Activated CD4-positive, alpha-beta T cell treated with anti-CD3 and anti-CD28 coated beads, Interleukin-2, amount 10 ng/mL, durations not matched to agents 7 days and 5 days (primary cell): Measurements from ENCODE around the gene SDR9C7. TPM values are rescaled to one million over a fixed set of nuclear protein-coding genes. Genes with fewer than 3 reads are reported as not detected.
"Not testable (repeated sequence)": the region's sequence is repeated elsewhere in the genome, so short reads cannot be mapped to it uniquely, and the experiment has no call there.

Experiments used
- CTCF ChIA-PET: fragments of 350-600 bp; sonication (Branson Sonifier 250); formaldehyde crosslinking; loops from one replicate; lab custom pipeline; 2021; ENCODE audit warnings: antibody characterized with exemption; lab: Charles Lee
- POLR2A ChIA-PET: fragments of 350-600 bp; sonication (Branson Sonifier 250); formaldehyde crosslinking; loops from one replicate; lab custom pipeline; 2021; ENCODE audit warnings: antibody characterized with exemption; lab: Charles Lee
- DNase-seq: peaks from one replicate; pipeline ENCODE4 v3.0.0-alpha.2; 2020
- H3K27ac Mint-ChIP-seq: one replicate; pipeline ENCODE4 v1.8.0; 2021; ENCODE audit warnings: mild to moderate bottlenecking, moderate library complexity, mixed read lengths
- H3K27me3 Mint-ChIP-seq: one replicate; pipeline ENCODE4 v1.8.0; 2021; ENCODE audit warnings: mixed read lengths
- H3K36me3 Mint-ChIP-seq: one replicate; pipeline ENCODE4 v1.8.0; 2021; ENCODE audit warnings: low read depth, mixed read lengths
- H3K4me1 Mint-ChIP-seq: one replicate; pipeline ENCODE4 v1.8.0; 2021; ENCODE audit warnings: mixed read lengths
- H3K4me3 Mint-ChIP-seq: one replicate; pipeline ENCODE4 v1.8.0; 2021; ENCODE audit warnings: mild to moderate bottlenecking, moderate library complexity, mixed read lengths
- H3K9me3 Mint-ChIP-seq: one replicate; pipeline ENCODE4 v1.8.0; 2021; ENCODE audit warnings: mixed read lengths
- total RNA-seq, 2 experiments: library from RNA; stranded (reverse); gene quantifications; one replicate each; pipeline ENCODE4 v1.2.3, GENCODE V29; 2021

Gene SDR9C7
- total RNA-seq, 2 experiments from 2014 or later: not detected

DNA sequence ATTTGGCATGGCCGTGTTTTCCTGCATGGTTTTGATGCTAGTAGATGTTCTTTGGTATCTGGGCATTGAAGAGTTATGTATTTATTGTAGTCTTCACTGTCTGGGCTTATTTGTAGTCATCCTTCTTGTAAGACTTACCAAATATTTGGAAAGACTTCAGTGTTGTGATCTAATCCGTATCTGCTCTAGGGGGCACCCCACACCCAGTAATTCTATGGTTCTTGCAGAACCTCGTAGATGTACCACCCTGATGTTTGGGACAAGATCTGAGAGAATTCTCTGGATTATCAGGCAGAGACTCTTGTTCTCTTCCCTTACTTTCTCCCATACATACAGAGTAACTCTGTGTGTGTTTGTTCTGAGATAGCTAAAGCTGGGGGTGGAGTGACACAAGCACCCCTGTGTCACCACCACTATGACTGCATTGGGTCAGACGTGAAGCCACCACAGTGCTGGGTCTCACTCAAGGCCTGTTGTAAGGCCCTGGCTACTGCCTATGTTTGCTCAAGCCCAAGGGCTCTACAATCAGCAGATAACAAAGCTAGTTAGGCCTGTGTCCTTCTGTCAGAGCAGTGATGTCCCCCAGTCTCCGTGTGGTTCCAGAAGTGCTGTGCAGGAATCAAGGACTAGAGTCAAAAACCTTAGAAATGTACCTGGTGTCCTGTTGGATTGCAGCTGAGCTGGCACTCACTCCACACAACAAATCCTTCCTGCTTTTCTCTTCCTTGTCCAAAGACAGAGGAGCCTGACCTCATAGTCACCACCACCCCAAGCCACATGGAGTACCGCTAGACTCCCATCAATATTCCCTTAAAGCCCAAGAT, 13.6 kb upstream of the SDR9C7 start:
- ChIA-PET CTCF (interaction anchor here (1.0 kb wide), 1 partner anchor 40 kb away, joined by 3 read pairs; no protein-coding TSS in a partner anchor), POLR2A (no interaction called here)
- no peaks in the 10 kb centered on the region for H3K9me3 Mint-ChIP-seq
- H3K4me3 Mint-ChIP-seq: no peak overlapping the region
- H3K36me3 Mint-ChIP-seq: no peaks in the 10 kb centered on the region
- H3K27me3 Mint-ChIP-seq: peaks cover 29% of the 10 kb centered on the region
- no peak for DNase-seq
- H3K27ac Mint-ChIP-seq: no peak overlapping the region
- H3K4me1 Mint-ChIP-seq: no peaks in the 10 kb centered on the region

DNA sequence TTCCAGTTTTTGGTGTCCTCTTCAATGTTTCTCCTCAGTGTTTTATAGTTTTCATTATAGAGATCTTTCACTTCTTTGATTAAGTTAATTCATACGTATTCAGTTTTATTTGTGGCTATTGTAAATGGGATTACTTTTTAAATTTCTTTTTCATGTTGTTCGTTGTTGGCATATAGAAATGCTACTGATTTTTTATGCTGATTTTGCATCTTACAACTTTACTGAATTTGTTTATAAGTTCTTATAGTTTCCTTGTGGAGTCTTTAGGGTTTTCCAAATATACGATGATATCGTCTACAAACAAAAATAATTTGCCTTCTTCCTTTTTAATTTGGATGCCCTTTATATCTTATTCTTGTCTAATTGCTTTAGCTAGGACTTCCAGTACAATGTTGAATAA, 9.7 kb upstream of the SDR9C7 start:
- ChIA-PET POLR2A (no interaction called here), CTCF (no interaction called here)
- Mint-ChIP-seq H3K4me3 (no peak overlapping the region), H3K36me3 (no peaks in the 10 kb centered on the region), H3K4me1 (peaks cover 6% of the 10 kb centered on the region), H3K27ac (no peak overlapping the region), H3K9me3 (no peaks in the 10 kb centered on the region), H3K27me3 (peaks cover 34% of the 10 kb centered on the region)
- no peak for DNase-seq

DNA sequence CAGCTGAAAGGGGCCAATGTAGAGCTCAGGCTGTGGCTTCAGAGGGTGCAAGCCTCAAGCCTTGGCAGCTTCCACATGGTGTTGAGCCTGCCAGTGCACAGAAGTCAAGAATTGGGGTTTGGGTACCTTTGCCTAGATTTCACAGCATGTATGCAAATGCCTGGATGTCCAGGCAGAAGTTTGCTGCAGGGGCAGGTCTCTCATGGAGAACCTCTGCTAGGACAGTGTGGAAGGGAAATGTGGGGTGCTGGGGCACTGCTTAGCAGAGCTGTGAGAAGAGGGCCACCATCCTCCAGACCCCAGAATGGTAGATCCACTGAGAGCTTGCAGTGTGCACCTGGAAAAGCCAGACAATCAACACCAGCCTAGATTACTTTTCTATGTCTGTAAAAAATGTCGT, 9.2 kb upstream of the SDR9C7 start:
- POLR2A ChIA-PET, H3K4me1 Mint-ChIP-seq, H3K9me3 Mint-ChIP-seq, H3K36me3 Mint-ChIP-seq, H3K4me3 Mint-ChIP-seq, DNase-seq, H3K27ac Mint-ChIP-seq: not testable (repeated sequence)
- CTCF ChIA-PET: interaction anchor here (0.5 kb wide), 1 partner anchor 641 kb away, joined by 3 read pairs; no protein-coding TSS in a partner anchor
- peaks cover 34% of the 10 kb centered on the region for H3K27me3 Mint-ChIP-seq

DNA sequence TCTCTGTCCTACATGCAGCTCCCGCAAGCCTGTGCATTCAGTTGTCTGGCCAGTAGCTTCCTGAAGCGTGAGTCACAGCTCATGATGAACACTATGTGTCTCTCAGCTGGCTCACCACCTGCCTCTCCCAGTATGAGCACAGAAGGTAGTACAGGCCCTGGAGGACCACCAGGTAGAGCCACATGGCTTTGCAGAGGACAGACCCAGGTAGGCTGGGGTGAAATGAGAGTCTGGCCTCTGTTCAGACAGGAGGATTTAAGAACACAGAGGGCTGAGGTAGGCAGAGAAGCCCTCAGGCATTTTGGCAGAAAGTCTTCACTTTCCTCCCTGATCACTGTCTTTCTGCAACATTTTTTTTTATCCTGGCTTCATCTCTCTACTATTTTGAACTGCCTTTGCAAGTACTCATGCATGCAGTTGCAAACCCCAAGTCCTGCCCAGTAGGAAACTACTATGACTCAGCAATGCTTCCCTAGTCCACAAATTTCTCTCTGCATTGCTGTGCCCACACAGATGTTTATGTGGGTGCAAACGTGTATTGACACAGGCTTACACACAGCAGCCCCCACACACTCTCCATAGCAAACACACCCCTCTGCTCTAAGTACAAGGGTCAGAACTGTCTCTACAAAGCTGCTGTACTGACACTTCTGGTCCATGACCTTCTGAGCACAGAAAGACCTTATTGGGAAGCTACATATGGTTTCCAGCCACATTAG, 7.2 kb upstream of the SDR9C7 start:
- ChIA-PET CTCF (no interaction called here), POLR2A (no interaction called here)
- Mint-ChIP-seq H3K27ac (no peak overlapping the region), H3K4me1 (peaks cover 6% of the 10 kb centered on the region), H3K9me3 (no peaks in the 10 kb centered on the region), H3K4me3 (no peak overlapping the region), H3K36me3 (no peaks in the 10 kb centered on the region), H3K27me3 (peaks cover 33% of the 10 kb centered on the region)
- no peak for DNase-seq

DNA sequence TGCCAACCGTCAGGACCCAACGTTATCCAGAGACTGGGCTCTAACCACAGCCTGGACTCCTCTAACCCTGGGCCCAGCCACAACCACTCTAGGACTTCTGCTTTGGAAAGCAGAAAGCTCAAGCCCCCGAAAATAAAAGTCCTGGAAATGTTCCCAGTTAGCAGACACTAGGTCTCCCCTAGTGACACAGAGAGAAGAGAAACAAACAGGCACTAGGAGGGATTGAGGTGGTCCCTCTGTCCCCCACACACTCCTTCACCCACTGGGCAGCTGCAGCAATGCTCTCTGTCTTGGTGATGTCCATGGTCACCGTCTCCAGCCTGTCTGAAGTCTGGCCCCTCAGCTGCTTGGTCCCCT, 6.7 kb upstream of the SDR9C7 start:
- H3K27me3 Mint-ChIP-seq: peaks cover 28% of the 10 kb centered on the region
- CTCF ChIA-PET, DNase-seq, H3K27ac Mint-ChIP-seq, POLR2A ChIA-PET, H3K9me3 Mint-ChIP-seq, H3K36me3 Mint-ChIP-seq, H3K4me1 Mint-ChIP-seq, H3K4me3 Mint-ChIP-seq: not testable (repeated sequence)

DNA sequence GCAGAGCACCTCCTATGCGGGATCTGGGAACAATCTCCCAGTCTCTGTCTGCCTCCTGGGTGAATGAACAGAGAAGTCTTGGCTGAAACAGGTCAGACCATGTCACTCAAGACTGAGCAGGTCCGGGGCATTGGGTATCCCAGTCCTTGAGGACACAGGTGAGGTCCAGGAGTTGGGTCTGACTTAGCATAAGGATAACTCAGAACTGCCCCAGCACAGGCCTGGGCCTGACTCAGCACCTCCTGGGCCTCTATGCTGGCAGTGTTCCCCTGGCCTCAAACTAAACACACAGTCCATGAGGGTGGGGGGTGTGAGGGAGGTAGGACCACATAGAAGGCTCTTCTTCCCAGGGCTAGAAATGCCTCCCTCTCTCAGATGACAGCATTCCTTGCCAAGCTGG, 1.5 kb upstream of the SDR9C7 start:
- Mint-ChIP-seq H3K4me3 (no peak overlapping the region), H3K9me3 (no peaks in the 10 kb centered on the region), H3K4me1 (peaks cover 7% of the 10 kb centered on the region), H3K27ac (no peak overlapping the region), H3K36me3 (no peaks in the 10 kb centered on the region), H3K27me3 (no peaks in the 10 kb centered on the region)
- DNase-seq: no peak
- CTCF ChIA-PET: no interaction called here
- POLR2A ChIA-PET: no interaction called here

DNA sequence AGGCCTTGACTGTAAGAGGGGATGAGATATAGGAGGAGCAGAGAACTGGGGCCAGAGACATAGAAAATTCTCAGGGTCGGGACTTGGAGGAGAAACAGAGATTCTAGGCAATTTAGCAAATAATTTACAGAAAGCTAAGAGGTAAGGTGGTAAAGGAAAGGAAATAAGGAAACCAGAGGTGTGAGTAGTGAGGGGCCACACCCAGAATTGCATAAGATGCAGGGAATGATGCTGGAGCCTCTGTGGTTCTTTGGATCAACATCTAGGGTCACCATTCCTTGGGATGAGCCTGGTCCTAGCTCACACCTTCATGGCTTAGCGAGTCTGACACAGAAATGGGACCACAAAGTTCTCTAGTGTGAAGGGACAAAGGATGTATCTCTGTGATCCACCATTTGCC, 949 bp upstream of the SDR9C7 start:
- no peak overlapping the region for H3K4me3 Mint-ChIP-seq
- H3K9me3 Mint-ChIP-seq: no peaks in the 10 kb centered on the region
- no peak for DNase-seq
- ChIA-PET CTCF (no interaction called here), POLR2A (no interaction called here)
- H3K27ac Mint-ChIP-seq: no peak overlapping the region
- H3K4me1 Mint-ChIP-seq: peaks cover 7% of the 10 kb centered on the region
- H3K36me3 Mint-ChIP-seq: no peaks in the 10 kb centered on the region
- H3K27me3 Mint-ChIP-seq: no peaks in the 10 kb centered on the region

DNA sequence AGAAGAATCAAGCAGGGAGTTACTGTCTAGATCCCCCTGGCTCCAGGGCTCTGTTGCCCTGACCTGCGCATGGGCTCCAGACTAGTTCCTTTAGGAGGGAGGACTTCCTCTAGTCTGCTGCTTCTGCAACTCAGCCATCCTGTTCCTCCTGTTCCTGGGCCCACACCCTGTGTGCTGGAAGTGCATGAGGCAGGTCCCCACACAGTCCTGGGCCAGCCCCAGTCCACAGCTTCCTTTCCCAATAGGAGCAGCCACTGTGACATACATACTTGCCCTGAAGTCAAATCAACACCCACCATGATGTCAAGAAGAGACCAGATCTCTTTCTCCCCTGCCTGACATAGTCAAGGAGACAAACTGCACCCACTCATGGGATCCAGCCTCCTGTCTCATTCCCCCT, 1.3 kb downstream of the SDR9C7 start:
- CTCF ChIA-PET: no interaction called here

DNA sequence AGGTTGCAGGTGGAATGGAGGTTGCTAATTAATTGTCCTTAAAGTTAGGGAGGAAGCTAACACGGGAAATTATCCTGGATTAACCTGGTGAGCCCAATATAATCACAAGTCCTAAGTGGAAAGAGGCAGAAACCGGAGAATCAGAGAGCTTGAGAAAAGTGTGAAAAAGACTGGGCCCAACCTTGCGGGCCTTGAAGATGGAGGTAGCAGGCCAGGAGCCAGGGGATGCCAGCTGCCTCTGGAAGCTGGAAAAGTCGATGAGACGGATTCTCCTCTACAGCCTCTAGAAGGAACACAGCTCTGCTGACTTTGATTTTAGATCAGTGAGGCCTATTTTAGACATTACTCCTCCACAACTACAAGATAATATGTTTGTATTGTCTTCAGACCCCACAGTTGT, 2.1 kb downstream of the SDR9C7 start:
- ChIA-PET POLR2A (no interaction called here), CTCF (no interaction called here)
- Mint-ChIP-seq H3K4me1 (peaks cover 10% of the 10 kb centered on the region), H3K9me3 (no peaks in the 10 kb centered on the region), H3K27me3 (no peaks in the 10 kb centered on the region), H3K4me3 (no peak overlapping the region), H3K27ac (no peak overlapping the region), H3K36me3 (no peaks in the 10 kb centered on the region)
- no peak for DNase-seq

More for the DNA sequence above, 1.3 kb downstream of the SDR9C7 start:
- no peak overlapping the region for H3K27ac Mint-ChIP-seq
- H3K9me3 Mint-ChIP-seq: no peaks in the 10 kb centered on the region
- peaks cover 10% of the 10 kb centered on the region for H3K4me1 Mint-ChIP-seq
- POLR2A ChIA-PET: no interaction called here
- no peaks in the 10 kb centered on the region for H3K27me3 Mint-ChIP-seq
- no peak overlapping the region for H3K4me3 Mint-ChIP-seq
- no peak for DNase-seq
- no peaks in the 10 kb centered on the region for H3K36me3 Mint-ChIP-seq

DNA sequence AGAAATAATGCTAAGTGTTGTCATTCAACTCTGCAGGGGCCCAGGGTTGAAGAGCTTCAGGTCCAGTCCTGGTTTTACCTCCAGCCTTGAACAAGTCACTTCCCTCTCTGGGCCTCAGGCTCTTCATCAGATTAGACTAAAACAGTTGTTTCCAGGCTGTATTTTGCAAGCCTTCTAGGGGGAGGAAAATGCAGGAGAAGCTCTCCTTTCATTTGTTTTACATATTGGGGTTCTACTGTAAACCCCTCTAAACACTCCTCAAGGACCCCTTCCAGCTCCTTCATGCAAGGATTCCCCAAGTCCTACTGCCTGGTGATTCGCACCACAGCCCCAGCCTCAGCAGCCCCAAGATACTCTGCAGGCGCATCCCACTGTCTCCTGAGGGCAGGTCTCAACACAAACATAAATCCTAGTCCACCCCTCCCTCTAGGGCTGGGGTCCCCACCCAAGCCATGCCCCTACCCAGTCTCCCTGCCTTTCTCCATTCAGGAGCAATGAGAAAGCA, 2.7 kb downstream of the SDR9C7 start:
- peaks cover 10% of the 10 kb centered on the region for H3K4me1 Mint-ChIP-seq
- peak; percentile 14 for DNase-seq
- no peaks in the 10 kb centered on the region for H3K27me3 Mint-ChIP-seq
- no peaks in the 10 kb centered on the region for H3K9me3 Mint-ChIP-seq
- ChIA-PET POLR2A (no interaction called here), CTCF (interaction anchor here (1.3 kb wide), 1 partner anchor 14 kb away, joined by 3 read pairs; no protein-coding TSS in a partner anchor)
- H3K4me3 Mint-ChIP-seq: no peak overlapping the region
- no peak overlapping the region for H3K27ac Mint-ChIP-seq
- no peaks in the 10 kb centered on the region for H3K36me3 Mint-ChIP-seq

DNA sequence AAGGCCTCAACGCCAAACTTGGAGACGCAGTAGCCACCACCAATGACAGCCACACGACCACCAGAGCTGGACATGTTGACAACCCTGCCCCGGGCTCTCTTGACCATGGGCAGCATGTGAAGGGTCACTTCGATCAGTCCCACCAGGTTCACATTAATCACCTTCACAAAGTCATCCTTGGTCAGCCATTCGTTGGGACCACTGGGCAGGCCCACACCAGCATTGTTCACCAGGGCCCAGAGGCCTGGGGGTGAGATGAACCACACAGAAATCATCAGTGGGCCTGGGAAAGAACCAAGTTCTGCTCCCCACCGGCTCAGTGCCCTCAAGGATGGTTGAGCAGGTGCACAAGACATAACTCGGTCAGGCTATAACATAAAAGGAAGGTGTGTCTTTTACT, 4.0 kb downstream of the SDR9C7 start:
- ChIA-PET POLR2A (no interaction called here), CTCF (no interaction called here)
- Mint-ChIP-seq H3K36me3 (no peaks in the 10 kb centered on the region), H3K4me1 (peaks cover 10% of the 10 kb centered on the region), H3K27ac (no peak overlapping the region), H3K9me3 (no peaks in the 10 kb centered on the region), H3K4me3 (no peak overlapping the region), H3K27me3 (no peaks in the 10 kb centered on the region)
- no peak for DNase-seq

DNA sequence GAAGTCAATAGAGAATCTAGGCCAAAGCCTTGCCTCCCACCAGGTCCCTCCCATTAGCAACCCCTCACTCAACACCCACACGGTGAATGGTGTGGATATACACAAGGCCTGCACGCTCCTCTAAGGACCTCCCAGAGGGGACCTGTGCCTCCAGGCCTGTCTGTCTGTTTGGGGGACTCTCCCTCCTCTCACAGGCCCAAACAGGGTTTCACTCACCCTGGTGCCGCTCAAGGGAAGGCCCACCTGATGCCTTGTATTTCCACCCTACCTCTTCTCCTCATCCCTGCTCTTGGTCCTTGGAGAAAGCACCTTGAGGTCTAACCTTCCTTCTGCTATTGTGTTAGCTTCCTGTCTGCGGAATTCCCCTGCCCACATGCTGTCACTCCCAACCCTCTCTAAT, 4.4 kb downstream of the SDR9C7 start:
- peaks cover 7% of the 10 kb centered on the region for H3K4me1 Mint-ChIP-seq
- no peak overlapping the region for H3K4me3 Mint-ChIP-seq
- H3K27me3 Mint-ChIP-seq: no peaks in the 10 kb centered on the region
- DNase-seq: no peak
- no peak overlapping the region for H3K27ac Mint-ChIP-seq
- H3K36me3 Mint-ChIP-seq: no peaks in the 10 kb centered on the region
- ChIA-PET CTCF (no interaction called here), POLR2A (no interaction called here)
- H3K9me3 Mint-ChIP-seq: no peaks in the 10 kb centered on the region

DNA sequence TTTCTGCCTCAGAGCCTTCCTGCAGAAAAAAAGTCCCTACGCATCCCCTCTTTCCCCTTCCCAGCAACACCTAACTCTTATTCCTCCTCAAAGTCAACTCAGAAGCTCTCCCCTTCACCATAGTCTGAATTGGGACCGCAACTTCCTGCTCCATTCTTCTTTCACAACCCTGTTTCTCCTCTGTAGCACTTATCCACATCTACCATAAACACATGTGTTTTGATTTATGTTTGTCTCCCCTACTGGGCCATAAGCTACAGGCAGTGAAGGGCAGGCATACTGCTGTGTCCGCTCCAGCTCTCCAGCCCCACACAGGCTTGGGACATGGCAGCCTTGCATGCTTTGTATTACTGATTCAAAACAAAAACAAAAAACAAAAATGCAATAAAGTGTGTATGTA, 5.9 kb downstream of the SDR9C7 start:
- no peaks in the 10 kb centered on the region for H3K27me3 Mint-ChIP-seq
- H3K36me3 Mint-ChIP-seq: no peaks in the 10 kb centered on the region
- H3K27ac Mint-ChIP-seq: no peak overlapping the region
- H3K4me1 Mint-ChIP-seq: peaks cover 7% of the 10 kb centered on the region
- POLR2A ChIA-PET: interaction anchor here (0.6 kb wide), 1 partner anchor 902 kb away, joined by 3 read pairs; no protein-coding TSS in a partner anchor
- CTCF ChIA-PET: interaction anchor here (0.8 kb wide), 1 partner anchor 70 kb away, joined by 3 read pairs; no protein-coding TSS in a partner anchor
- no peaks in the 10 kb centered on the region for H3K9me3 Mint-ChIP-seq
- no peak overlapping the region for H3K4me3 Mint-ChIP-seq
- DNase-seq: no peak
